Spleen (tissue), 7 donors: ENCODE measurements around the gene SH2D7.
A peak's percentile ranks its signal among the peaks of the same experiment; 100 is the strongest.

Experiments used
- CTCF ChIP-seq, 11 experiments: fragments of 200-600 bp in 7 of 11; fragments of 450-650 bp in 4 of 11; sonication (generic) in 4 of 11; IDR thresholded peaks in 8 of 11; conservative IDR thresholded peaks in 3 of 11; 1 replicate in 7 of 11; 2 replicates in 4 of 11; pipeline versions ENCODE4 v1.4.0 to v1.8.0; 2016 to 2021; ENCODE audit warnings: antibody characterized with exemption in 11 of 11, inconsistent platforms in 4 of 11, mild to moderate bottlenecking in 1 of 11
- POLR2A ChIP-seq, 3 donors: fragments of 450-650 bp; IDR thresholded peaks; one replicate each; pipeline ENCODE4 v1.5.1; 2017; ENCODE audit warnings: antibody characterized with exemption in 3 of 3, mild to moderate bottlenecking in 1 of 3
- donor health status: DM: no; HTN: no; CAD: no; lungs with moderate emphysema.
- donor health status: DM: no; HTN: no; CAD: no.
- donor health status: DM: no; HTN: no; CAD: no.

GRCh38 chr15:78072080-78072892 is 20.1 kb upstream of the SH2D7 start:
- no peak for TF ChIP-seq CTCF (IDR thresholded peaks at IDR 0.05 in 8 of 11, conservative IDR thresholded peaks at IDR 0.05 in 3 of 11)
- peak in 1 of 3 donors; percentile 27 for TF ChIP-seq POLR2A (IDR thresholded peaks at IDR 0.05)
